Measurements from ENCODE around the gene CSH2.
A peak's percentile ranks its signal among the peaks of the same experiment; 100 is the strongest.
"Not testable (repeated sequence)": the region's sequence is repeated elsewhere in the genome, so short reads cannot be mapped to it uniquely, and the experiment has no call there.

CSH2 gene

DNA sequence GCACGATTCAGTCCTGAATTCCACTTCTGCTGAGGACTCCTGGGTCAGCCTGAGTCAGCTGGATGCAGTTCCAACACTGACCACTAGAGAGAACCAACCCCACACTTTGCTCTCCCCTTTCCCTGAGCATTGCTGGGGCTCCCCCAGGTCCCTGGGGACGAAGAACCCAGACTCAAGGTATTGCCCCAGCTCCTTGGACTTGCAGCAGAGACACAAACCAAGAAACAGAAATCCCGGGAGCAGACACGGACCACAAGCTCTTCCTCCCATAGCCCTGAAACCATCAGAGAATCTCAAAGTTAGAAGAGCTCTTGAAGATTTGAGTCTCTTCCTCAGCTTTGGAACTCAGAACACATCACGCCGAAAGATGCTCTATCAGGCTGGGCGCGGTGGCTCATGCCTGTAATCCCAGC lies 45.8 kb upstream of the CSH2 start:
- Histone ChIP-seq H3K4me3 (ENCODE audit: low read length in 2 of 2) (no peak overlapping the region), H2BK5ac (ENCODE audit: low read length) (no peak overlapping the region), H2AFZ (ENCODE audit: low read length) (no peak overlapping the region), H3K4me2 (ENCODE audit: insufficient read depth, low read length, poor library complexity, severe bottlenecking) (no peak overlapping the region), H4K91ac (ENCODE audit: low read depth, low read length, poor library complexity) (no peak overlapping the region), H3K27ac (replicated peaks; ENCODE audit: low read length) (no peak overlapping the region), H3K14ac (ENCODE audit: low read length) (no peak overlapping the region), H3K79me1 (ENCODE audit: low read depth, low read length) (no peaks in the 10 kb centered on the region), H3K4ac (ENCODE audit: low read length) (no peak overlapping the region), H3K36me3 (replicated peaks in 1 of 2; ENCODE audit: control insufficient read depth in 2 of 2, insufficient read depth in 2 of 2, low read length in 2 of 2) (no peaks in the 10 kb centered on the region), H3K9me3 (replicated peaks in 1 of 2; ENCODE audit: control insufficient read depth in 2 of 2, insufficient read depth in 1 of 2, low read depth in 1 of 2, low read length in 2 of 2) (no peaks in the 10 kb centered on the region), H2AK5ac (ENCODE audit: low read depth, low read length) (no peak overlapping the region), H3K27me3 (ENCODE audit: control insufficient read depth in 3 of 3, insufficient read depth in 3 of 3, low read depth in 1 of 3, low read length in 3 of 3) (no peaks in the 10 kb centered on the region), H2BK12ac (ENCODE audit: low read length) (no peak overlapping the region), H3K9ac (ENCODE audit: low read depth, low read length, poor library complexity) (no peak overlapping the region), H3K4me1 (ENCODE audit: control insufficient read depth in 2 of 2, insufficient read depth in 1 of 2, low read depth in 1 of 2, low read length in 2 of 2) (peaks cover 0 to 3% of the 10 kb centered on the region in 2 donors), H2BK15ac (ENCODE audit: low read length) (no peak overlapping the region), H3K18ac (ENCODE audit: low read length) (no peak overlapping the region), H4K8ac (ENCODE audit: low read depth, low read length) (no peak overlapping the region), H3K23ac (ENCODE audit: low read depth, low read length, poor library complexity) (no peak overlapping the region), H2BK120ac (ENCODE audit: low read depth, low read length) (no peak overlapping the region)
- no CpG with 5 or more reads among the region's 8 CpGs for WGBS, 2 donors (ENCODE audit: extremely low coverage in 2 of 2, insufficient read length in 2 of 2, insufficient replicate concordance in 1 of 2)
- DNase-seq (ENCODE audit: low spot score) = peak; percentile 68

DNA sequence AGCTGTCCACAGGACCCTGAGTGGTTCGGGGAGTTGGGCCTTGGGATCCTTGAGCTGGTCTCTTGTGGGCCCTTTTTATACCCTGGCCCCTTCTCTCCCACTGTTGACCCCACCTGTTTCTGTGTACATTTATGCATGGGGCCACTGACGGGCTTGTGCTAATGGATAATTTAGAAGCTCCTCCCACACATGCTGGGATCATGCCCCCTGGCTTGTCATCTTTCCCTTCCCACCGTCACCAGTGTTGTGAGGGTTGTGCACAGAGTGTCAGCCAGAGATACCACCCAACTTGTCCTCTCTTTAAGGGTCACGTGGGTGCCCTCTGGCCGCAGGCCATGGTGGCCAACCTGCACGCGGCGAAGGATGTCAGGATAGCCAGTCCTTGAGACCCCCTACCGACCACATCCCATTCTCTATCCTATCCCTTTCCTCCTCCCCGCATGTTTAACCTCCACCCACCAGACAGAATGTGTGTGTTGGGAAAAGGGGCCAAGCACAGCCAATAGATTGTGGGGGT lies 45.4 kb upstream of the CSH2 start, which contains the start of gene GH1:
GH1 (minus strand) TSS at position 51 of the 517 bp plus-strand sequence. CDS start 63 bp downstream, outside the sequence.
- DNase-seq (ENCODE audit: low spot score); H2BK120ac ChIP-seq (ENCODE audit: low read depth, low read length); H3K9me3 ChIP-seq (replicated peaks in 1 of 2; ENCODE audit: control insufficient read depth in 2 of 2, insufficient read depth in 1 of 2, low read depth in 1 of 2, low read length in 2 of 2); H2BK15ac ChIP-seq (ENCODE audit: low read length); H3K4ac ChIP-seq (ENCODE audit: low read length); H3K23ac ChIP-seq (ENCODE audit: low read depth, low read length, poor library complexity); H3K79me1 ChIP-seq (ENCODE audit: low read depth, low read length); H3K4me2 ChIP-seq (ENCODE audit: insufficient read depth, low read length, poor library complexity, severe bottlenecking); H4K91ac ChIP-seq (ENCODE audit: low read depth, low read length, poor library complexity); H3K27ac ChIP-seq (replicated peaks; ENCODE audit: low read length); H2AFZ ChIP-seq (ENCODE audit: low read length); H3K14ac ChIP-seq (ENCODE audit: low read length); H3K4me3 ChIP-seq (ENCODE audit: low read length in 2 of 2); H3K27me3 ChIP-seq (ENCODE audit: control insufficient read depth in 3 of 3, insufficient read depth in 3 of 3, low read depth in 1 of 3, low read length in 3 of 3); H3K9ac ChIP-seq (ENCODE audit: low read depth, low read length, poor library complexity); H3K4me1 ChIP-seq (ENCODE audit: control insufficient read depth in 2 of 2, insufficient read depth in 1 of 2, low read depth in 1 of 2, low read length in 2 of 2); H2BK12ac ChIP-seq (ENCODE audit: low read length); H3K36me3 ChIP-seq (replicated peaks in 1 of 2; ENCODE audit: control insufficient read depth in 2 of 2, insufficient read depth in 2 of 2, low read length in 2 of 2); H2BK5ac ChIP-seq (ENCODE audit: low read length); H4K8ac ChIP-seq (ENCODE audit: low read depth, low read length): not testable (repeated sequence)
- WGBS, 2 donors (ENCODE audit: extremely low coverage in 2 of 2, insufficient read length in 2 of 2, insufficient replicate concordance in 1 of 2) = no CpG with 5 or more reads among the region's 10 CpGs
- H3K18ac ChIP-seq (ENCODE audit: low read length) = peak within 1 kb of the TSS; percentile 41
- H2AK5ac ChIP-seq (ENCODE audit: low read depth, low read length) = peak within 1 kb of the TSS; percentile 68

DNA sequence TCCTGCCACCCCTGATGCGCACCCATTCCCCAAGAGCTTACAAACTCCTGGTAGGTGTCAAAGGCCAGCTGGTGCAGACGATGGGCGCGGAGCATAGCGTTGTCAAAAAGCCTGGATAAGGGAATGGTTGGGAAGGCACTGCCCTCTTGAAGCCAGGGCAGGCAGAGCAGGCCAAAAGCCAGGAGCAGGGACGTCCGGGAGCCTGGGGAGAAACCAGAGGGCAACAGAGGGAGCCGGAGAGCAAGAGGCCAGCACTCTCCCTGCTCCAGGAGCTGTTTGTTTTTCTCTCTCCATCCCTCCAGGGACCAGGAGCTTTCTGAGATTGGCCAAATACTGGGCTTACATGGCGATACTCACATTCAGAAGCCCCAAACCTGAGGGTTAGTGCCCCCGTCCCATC lies 44.8 kb upstream of the CSH2 start:
- no peak overlapping the region for H3K23ac ChIP-seq (ENCODE audit: low read depth, low read length, poor library complexity)
- no peak overlapping the region for H2AK5ac ChIP-seq (ENCODE audit: low read depth, low read length)
- no peak overlapping the region for H2BK120ac ChIP-seq (ENCODE audit: low read depth, low read length)
- H3K9ac ChIP-seq (ENCODE audit: low read depth, low read length, poor library complexity) = no peak overlapping the region
- no peaks in the 10 kb centered on the region for H3K27me3 ChIP-seq (ENCODE audit: control insufficient read depth in 3 of 3, insufficient read depth in 3 of 3, low read depth in 1 of 3, low read length in 3 of 3)
- no peak overlapping the region for H3K4ac ChIP-seq (ENCODE audit: low read length)
- no peak overlapping the region for H2BK12ac ChIP-seq (ENCODE audit: low read length)
- no peak overlapping the region for H2AFZ ChIP-seq (ENCODE audit: low read length)
- no CpG with 5 or more reads among the region's 10 CpGs for WGBS, 2 donors (ENCODE audit: extremely low coverage in 2 of 2, insufficient read length in 2 of 2, insufficient replicate concordance in 1 of 2)
- H3K4me3 ChIP-seq (ENCODE audit: low read length in 2 of 2) = no peak overlapping the region
- H3K4me1 ChIP-seq (ENCODE audit: control insufficient read depth in 2 of 2, insufficient read depth in 1 of 2, low read depth in 1 of 2, low read length in 2 of 2) = peaks cover 0 to 3% of the 10 kb centered on the region in 2 donors
- H4K91ac ChIP-seq (ENCODE audit: low read depth, low read length, poor library complexity) = no peak overlapping the region
- H3K18ac ChIP-seq (ENCODE audit: low read length) = no peak overlapping the region
- H3K79me1 ChIP-seq (ENCODE audit: low read depth, low read length) = no peaks in the 10 kb centered on the region
- DNase-seq (ENCODE audit: low spot score) = no peak
- no peak overlapping the region for H4K8ac ChIP-seq (ENCODE audit: low read depth, low read length)
- no peak overlapping the region for H3K27ac ChIP-seq (replicated peaks; ENCODE audit: low read length)
- no peaks in the 10 kb centered on the region for H3K36me3 ChIP-seq (replicated peaks in 1 of 2; ENCODE audit: control insufficient read depth in 2 of 2, insufficient read depth in 2 of 2, low read length in 2 of 2)
- H2BK15ac ChIP-seq (ENCODE audit: low read length) = no peak overlapping the region
- no peaks in the 10 kb centered on the region for H3K9me3 ChIP-seq (replicated peaks in 1 of 2; ENCODE audit: control insufficient read depth in 2 of 2, insufficient read depth in 1 of 2, low read depth in 1 of 2, low read length in 2 of 2)
- no peak overlapping the region for H3K14ac ChIP-seq (ENCODE audit: low read length)
- no peak overlapping the region for H2BK5ac ChIP-seq (ENCODE audit: low read length)
- H3K4me2 ChIP-seq (ENCODE audit: insufficient read depth, low read length, poor library complexity, severe bottlenecking) = no peak overlapping the region

DNA sequence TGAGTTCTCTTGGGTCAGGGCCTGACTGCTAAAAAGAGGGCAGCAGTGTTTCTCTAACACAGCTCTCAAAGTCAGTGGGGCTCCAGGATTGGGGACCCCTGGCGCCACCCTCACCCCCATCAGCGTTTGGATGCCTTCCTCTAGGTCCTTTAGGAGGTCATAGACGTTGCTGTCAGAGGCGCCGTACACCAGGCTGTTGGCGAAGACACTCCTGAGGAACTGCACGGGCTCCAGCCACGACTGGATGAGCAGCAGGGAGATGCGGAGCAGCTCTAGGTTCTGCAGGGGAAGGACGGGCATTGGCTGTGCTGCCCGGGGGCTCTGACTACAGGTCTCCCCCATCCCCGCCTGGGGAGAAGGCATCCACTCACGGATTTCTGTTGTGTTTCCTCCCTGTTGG lies 44.2 kb upstream of the CSH2 start:
- Histone ChIP-seq H3K4me1 (ENCODE audit: control insufficient read depth in 2 of 2, insufficient read depth in 1 of 2, low read depth in 1 of 2, low read length in 2 of 2) (peaks cover 0 to 3% of the 10 kb centered on the region in 2 donors), H3K4me3 (ENCODE audit: low read length in 2 of 2) (no peak overlapping the region), H3K36me3 (replicated peaks in 1 of 2; ENCODE audit: control insufficient read depth in 2 of 2, insufficient read depth in 2 of 2, low read length in 2 of 2) (no peaks in the 10 kb centered on the region), H3K4me2 (ENCODE audit: insufficient read depth, low read length, poor library complexity, severe bottlenecking) (no peak overlapping the region), H2AFZ (ENCODE audit: low read length) (no peak overlapping the region), H3K27ac (replicated peaks; ENCODE audit: low read length) (no peak overlapping the region), H3K9ac (ENCODE audit: low read depth, low read length, poor library complexity) (no peak overlapping the region), H3K14ac (ENCODE audit: low read length) (no peak overlapping the region), H2BK120ac (ENCODE audit: low read depth, low read length) (no peak overlapping the region), H2BK5ac (ENCODE audit: low read length) (no peak overlapping the region), H4K91ac (ENCODE audit: low read depth, low read length, poor library complexity) (no peak overlapping the region), H2BK15ac (ENCODE audit: low read length) (no peak overlapping the region), H2AK5ac (ENCODE audit: low read depth, low read length) (peak overlapping the region; percentile 68), H3K4ac (ENCODE audit: low read length) (no peak overlapping the region), H3K9me3 (replicated peaks in 1 of 2; ENCODE audit: control insufficient read depth in 2 of 2, insufficient read depth in 1 of 2, low read depth in 1 of 2, low read length in 2 of 2) (no peaks in the 10 kb centered on the region), H3K23ac (ENCODE audit: low read depth, low read length, poor library complexity) (no peak overlapping the region), H3K27me3 (ENCODE audit: control insufficient read depth in 3 of 3, insufficient read depth in 3 of 3, low read depth in 1 of 3, low read length in 3 of 3) (no peaks in the 10 kb centered on the region), H3K18ac (ENCODE audit: low read length) (peak overlapping the region; percentile 41), H4K8ac (ENCODE audit: low read depth, low read length) (no peak overlapping the region), H3K79me1 (ENCODE audit: low read depth, low read length) (no peaks in the 10 kb centered on the region), H2BK12ac (ENCODE audit: low read length) (no peak overlapping the region)
- no CpG with 5 or more reads among the region's 13 CpGs for WGBS, 2 donors (ENCODE audit: extremely low coverage in 2 of 2, insufficient read length in 2 of 2, insufficient replicate concordance in 1 of 2)
- no peak for DNase-seq (ENCODE audit: low spot score)

Data from neuronal stem cell (in vitro differentiated cells).